A549 (cell line): ENCODE measurements around the gene PDS5A.

Experiments
- CHD4 ChIP-seq: fragments of 200-600 bp; sonication (generic); IDR thresholded peaks from 2 replicates; pipeline ENCODE4 v1.6.1; 2016; ENCODE audit warnings: antibody characterized with exemption, mild to moderate bottlenecking, borderline replicate concordance
- CTCF ChIP-seq: fragments of >200 bp; sonication (Bioruptor Twin); formaldehyde crosslinking; IDR thresholded peaks from 3 replicates; pipeline ENCODE4 v1.5.1; 2016
- E2F6 ChIP-seq: IDR thresholded peaks from 2 replicates; pipeline ENCODE4 v1.6.1; 2012; ENCODE audit warnings: low read depth, borderline replicate concordance
- MAX ChIP-seq: IDR thresholded peaks from 2 replicates; pipeline ENCODE4 v1.6.1; 2012
- NPAS2 ChIP-seq: fragments of 250-450 bp; sonication (Bioruptor Pico); IDR thresholded peaks from 2 replicates; pipeline ENCODE4 v1.8.0; 2022; ENCODE audit warnings: mild to moderate bottlenecking, moderate library complexity, borderline replicate concordance
- POLR2A ChIP-seq: IDR thresholded peaks from 2 replicates; pipeline ENCODE4 v1.6.1; 2012; ENCODE audit warnings: mild to moderate bottlenecking, low read length
- RAD21 ChIP-seq, 2 experiments: fragments of >200 bp in 1 of 2; sonication (Bioruptor Twin) in 1 of 2; formaldehyde crosslinking in 1 of 2; IDR thresholded peaks in 1 of 2; conservative IDR thresholded peaks in 1 of 2; 2 replicates in 1 of 2; 3 replicates in 1 of 2; pipeline ENCODE4 v1.6.1; 2012 to 2018; ENCODE audit warnings: inconsistent platforms in 1 of 2
- ZSCAN20 ChIP-seq: fragments of 250-450 bp; sonication (Bioruptor Pico); IDR thresholded peaks from 2 replicates; pipeline ENCODE4 v1.8.0; 2022; ENCODE audit warnings: mild to moderate bottlenecking, moderate library complexity

- no peak for TF ChIP-seq RAD21 (conservative IDR thresholded peaks at IDR 0.05 in 1 of 2, IDR thresholded peaks at IDR 0.05 in 1 of 2)
- TF ChIP-seq MAX = no peak
- no peak for TF ChIP-seq POLR2A
- no peak for TF ChIP-seq CTCF
- TF ChIP-seq E2F6 = no peak
- TF ChIP-seq CHD4 = no peak
- no peak for TF ChIP-seq ZSCAN20 (CRISPR knock-in tag)
- TF ChIP-seq NPAS2 = no peak
Observed at GRCh38 chr4:39850727-39851126, 127.0 kb downstream of the PDS5A start.
